ENCODE results near the gene FYB1. TPM values are rescaled to one million over a fixed set of nuclear protein-coding genes. Genes with fewer than 3 reads are reported as not detected.

FYB1 gene
- total and polyA plus RNA-seq, 2 of the 4 experiments (the other 2 are of a cell fraction), result not detected

GRCh38 chr5:39137391-39137790, 82.0 kb downstream of the FYB1 start:
- POLR2A ChIA-PET (ENCODE audit: unreplicated experiment), result no interaction called here
- no peaks in the 10 kb centered on the region for H3K79me1 ChIP-seq (ENCODE audit: low read depth in 1 of 2, low read length in 2 of 2)
- peak overlapping the region; percentile 12; the same call in 1 of the 2 replicates for H2BK120ac ChIP-seq (ENCODE audit: low read depth, low read length)
- no peaks in the 10 kb centered on the region for H3K9me1 ChIP-seq (ENCODE audit: insufficient read depth, low read length)
- no peak overlapping the region for H2AK9ac ChIP-seq (replicated peaks; ENCODE audit: low read depth, low read length, poor library complexity)
- H3K4me1 ChIP-seq (ENCODE audit: control insufficient read depth, insufficient read depth, low read length), result peaks cover 4% of the 10 kb centered on the region; the same call in 1 of the 2 replicates
- H4K5ac ChIP-seq (ENCODE audit: low read depth, low read length), result no peak overlapping the region
- no peak overlapping the region for H3K4me3 ChIP-seq (ENCODE audit: insufficient read depth, low read depth, low read length)
- peak overlapping the region; percentile 31; the same call in 1 of the 2 replicates for H2BK20ac ChIP-seq (ENCODE audit: low read depth, low read length)
- no CpG with 5 or more reads among the region's 2 CpGs for whole genome bisulfite sequencing, 2 experiments (ENCODE audit: extremely low coverage in 2 of 2, insufficient read length in 1 of 2)
- DNase-seq, result no peak
- intact Hi-C loops (cut with micrococcal nuclease) (no loop called here), in situ Hi-C loops (cut with MboI; ENCODE audit: low sequenced_read_pairs) (no loop called here), dilution Hi-C loops (cut with HindIII; ENCODE audit: low sequenced_read_pairs, unreplicated experiment) (no loop called here)
- TF ChIP-seq MXI1 (IDR thresholded peaks at IDR 0.05; ENCODE audit: borderline replicate concordance, low read depth, low read length) (no peak), RFX5 (IDR thresholded peaks at IDR 0.05; ENCODE audit: low read depth, low read length) (no peak), CTCF (conservative IDR thresholded peaks at IDR 0.05; ENCODE audit: low read depth, low read length) (no peak), CEBPB (IDR thresholded peaks at IDR 0.05; ENCODE audit: low read depth, low read length) (no peak), POLR2A (IDR thresholded peaks at IDR 0.05; ENCODE audit: low read depth, low read length) (no peak), SMC3 (IDR thresholded peaks at IDR 0.05; ENCODE audit: low read depth, low read length) (no peak), RCOR1 (IDR thresholded peaks at IDR 0.05; ENCODE audit: insufficient replicate concordance, low read length) (no peak), ELK1 (IDR thresholded peaks at IDR 0.05; ENCODE audit: borderline replicate concordance, low read depth, low read length) (no peak), MAZ (IDR thresholded peaks at IDR 0.05; ENCODE audit: borderline replicate concordance, low read depth, low read length) (no peak), RAD21 (IDR thresholded peaks at IDR 0.05; ENCODE audit: low read length) (no peak), MAFK (IDR thresholded peaks at IDR 0.05; ENCODE audit: low read depth, low read length) (no peak), CHD1 (IDR thresholded peaks at IDR 0.05; ENCODE audit: low read depth, low read length) (no peak), FOS (IDR thresholded peaks at IDR 0.05; ENCODE audit: low read depth, low read length) (no peak), BHLHE40 (IDR thresholded peaks at IDR 0.05; ENCODE audit: low read depth, low read length) (no peak), NFE2L2 (IDR thresholded peaks at IDR 0.05; ENCODE audit: low read depth, low read length) (no peak)
- TF ChIP-seq, protein P1, sequence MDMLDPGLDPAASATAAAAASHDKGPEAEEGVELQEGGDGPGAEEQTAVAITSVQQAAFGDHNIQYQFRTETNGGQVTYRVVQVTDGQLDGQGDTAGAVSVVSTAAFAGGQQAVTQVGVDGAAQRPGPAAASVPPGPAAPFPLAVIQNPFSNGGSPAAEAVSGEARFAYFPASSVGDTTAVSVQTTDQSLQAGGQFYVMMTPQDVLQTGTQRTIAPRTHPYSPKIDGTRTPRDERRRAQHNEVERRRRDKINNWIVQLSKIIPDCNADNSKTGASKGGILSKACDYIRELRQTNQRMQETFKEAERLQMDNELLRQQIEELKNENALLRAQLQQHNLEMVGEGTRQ (IDR thresholded peaks at IDR 0.05; ENCODE audit: low read depth, low read length), result no peak
- no peak overlapping the region for H2BK5ac ChIP-seq (ENCODE audit: low read depth, low read length, poor library complexity, severe bottlenecking)
- peak overlapping the region; percentile 70; the same call in 1 of the 2 replicates for H3K14ac ChIP-seq (replicated peaks; ENCODE audit: low read depth, low read length)
- H2BK15ac ChIP-seq (ENCODE audit: low read depth, low read length), result no peak overlapping the region
- no peaks in the 10 kb centered on the region for H3K9me3 ChIP-seq (ENCODE audit: control insufficient read depth, insufficient read depth, low read length)
- H3K27me3 ChIP-seq (ENCODE audit: control insufficient read depth, insufficient read depth, low read length), result no peaks in the 10 kb centered on the region
- H3K36me3 ChIP-seq (ENCODE audit: control insufficient read depth, insufficient read depth, low read length), result no peaks in the 10 kb centered on the region
- no peak overlapping the region for H3K4ac ChIP-seq (ENCODE audit: low read depth, low read length)
- H3K56ac ChIP-seq (ENCODE audit: extremely low read depth, insufficient read depth, low read length), result no peak overlapping the region
- H2AFZ ChIP-seq (replicated peaks; ENCODE audit: low read length, poor library complexity), result no peak overlapping the region
- H3K9ac ChIP-seq (ENCODE audit: low read depth, low read length), result no peak overlapping the region
- H3K4me2 ChIP-seq (ENCODE audit: low read depth, low read length), result no peak overlapping the region
- H3K27ac ChIP-seq (ENCODE audit: insufficient read depth, low read length), result no peak overlapping the region
- no TSS peak for BruUV-seq (replicated peaks)
- no peak overlapping the region for H4K8ac ChIP-seq (ENCODE audit: low read depth in 2 of 2, low read length in 2 of 2)
- no peaks in the 10 kb centered on the region for H4K20me1 ChIP-seq (ENCODE audit: insufficient read depth, low read length)
- CTCF ChIA-PET, result no interaction called here
- no peak for ATAC-seq (ENCODE audit: low read depth)
- H4K91ac ChIP-seq (ENCODE audit: insufficient read depth, low read depth, low read length), result no peak overlapping the region
- no peak overlapping the region for H2AK5ac ChIP-seq (ENCODE audit: low read depth, low read length)
- H3K23ac ChIP-seq (ENCODE audit: low read depth, low read length), result no peak overlapping the region
- H3K18ac ChIP-seq (ENCODE audit: low read depth, low read length), result no peak overlapping the region
